GM21786 (cell line): Measurements from ENCODE around the gene ASB11.

Source experiments
- ATAC-seq: cut with Tn5 transposase; IDR thresholded peaks from one replicate; pipeline ENCODE4 v1.9.1; 2021; ENCODE audit not compliant: unreplicated experiment

ASB11 gene

DNA sequence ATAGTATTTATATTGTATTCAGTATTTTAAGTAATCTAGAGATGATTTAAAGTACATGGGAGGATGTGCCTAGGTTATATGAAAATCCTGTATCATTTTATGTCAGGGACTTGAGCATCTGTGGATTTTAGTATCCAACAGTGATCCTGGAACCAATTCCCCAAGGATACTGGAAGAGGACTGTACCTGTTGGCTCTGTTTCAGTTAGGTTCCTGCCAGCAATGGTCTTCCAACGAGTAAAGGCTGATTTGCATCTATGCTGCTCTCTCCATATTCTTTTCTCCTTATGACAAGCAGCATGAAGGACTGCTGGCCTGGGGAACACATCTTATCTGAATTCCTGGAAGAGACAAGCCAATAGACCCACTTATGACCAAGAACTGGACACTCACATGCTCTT is 80.4 kb downstream of the ASB11 start:
- ATAC-seq = no peak

GRCh38 chrX:15233416-15234015 is 81.9 kb downstream of the ASB11 start:
- no peak for ATAC-seq
